Measurements from ENCODE around the gene DYRK1A.
"Not testable (repeated sequence)": the region's sequence is repeated elsewhere in the genome, so short reads cannot be mapped to it uniquely, and the experiment has no call there.

The DYRK1A gene

DNA sequence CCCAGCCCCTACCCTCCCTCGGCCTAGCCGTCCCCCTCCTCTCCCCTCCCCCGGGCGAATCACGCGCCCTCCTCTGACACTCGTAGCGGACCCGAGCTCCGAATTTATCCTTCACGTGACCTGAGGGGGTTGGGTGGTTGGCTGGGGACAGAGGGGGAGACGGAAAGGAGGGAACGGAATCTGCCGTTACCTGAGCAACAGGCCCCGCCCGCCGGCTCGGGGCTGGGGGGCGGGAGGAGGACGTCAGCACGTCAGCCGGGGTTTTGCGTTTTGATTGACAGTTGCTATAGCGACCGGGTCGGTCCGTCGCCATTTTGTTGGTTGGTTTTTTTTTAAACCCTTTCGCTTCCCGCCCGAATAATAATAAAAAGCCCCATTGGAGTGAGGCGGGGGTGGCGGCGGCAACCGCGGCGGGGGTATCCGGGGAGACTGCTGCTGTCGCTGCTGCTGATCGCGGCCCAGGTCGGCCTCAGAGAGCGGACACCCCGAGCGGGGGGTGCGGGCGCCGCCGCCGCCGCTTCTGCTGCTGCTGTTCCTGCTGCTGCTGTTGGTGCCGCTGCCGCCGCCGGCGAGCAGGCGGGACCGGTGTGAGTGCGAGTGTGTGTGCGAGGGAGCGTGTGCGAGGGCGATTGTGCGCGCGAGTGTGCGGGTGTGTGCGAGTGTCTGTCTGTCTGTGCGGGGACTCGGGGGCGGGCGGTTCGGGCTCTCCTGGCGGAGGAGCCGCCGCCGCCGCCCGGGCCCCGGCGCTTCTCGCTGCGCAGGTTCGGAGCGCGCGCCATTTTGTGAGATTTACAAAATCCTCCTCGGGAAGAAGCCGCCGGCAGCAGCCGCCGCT, at the start of gene DYRK1A:
DYRK1A (plus strand) TSS at position 292 of the 835 bp plus-strand sequence. CDS start 53,602 bp downstream, outside the sequence.
- in situ Hi-C loops (cut with MboI; ENCODE audit: low sequenced_read_pairs), result no loop called here

DNA sequence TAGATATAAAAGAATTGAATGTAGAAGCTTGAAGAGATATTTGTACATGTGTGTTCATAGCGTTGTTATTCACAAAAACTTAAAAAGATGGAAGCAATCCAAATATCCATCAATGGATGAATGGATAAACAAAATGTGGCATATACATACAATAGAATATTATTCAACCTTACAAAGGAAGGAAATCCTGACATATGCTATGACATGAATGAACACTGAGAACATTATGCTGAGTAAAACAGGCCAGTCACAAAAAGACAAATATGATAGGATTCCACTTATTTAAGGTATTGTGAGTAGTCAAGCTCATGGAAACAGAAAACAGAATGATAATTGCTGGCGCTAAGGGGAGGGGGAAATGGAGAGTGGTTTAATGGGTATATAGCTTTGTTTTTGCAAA, 47.0 kb upstream of the DYRK1A start:
- in situ Hi-C loops (cut with MboI; ENCODE audit: low sequenced_read_pairs), result no loop called here

DNA sequence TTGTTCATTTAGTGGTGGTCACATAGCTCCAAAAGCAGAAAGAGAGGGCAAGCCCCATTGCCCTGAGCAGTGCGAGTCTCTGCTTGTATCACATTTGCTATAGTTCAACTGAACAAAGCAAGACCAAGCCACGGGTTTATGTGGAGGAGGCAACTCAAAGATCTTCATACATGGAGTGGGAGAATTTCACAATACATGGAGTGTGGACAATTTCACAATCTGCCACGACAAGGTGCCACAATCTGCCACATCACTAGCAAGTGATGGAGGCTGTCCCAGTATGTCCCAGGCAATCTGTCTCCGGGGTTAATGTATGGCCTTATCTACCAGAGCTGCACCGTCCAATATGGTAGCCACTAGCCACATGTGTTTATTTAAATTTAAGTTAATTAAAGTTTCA, 44.5 kb upstream of the DYRK1A start:
- in situ Hi-C loops (cut with MboI; ENCODE audit: low sequenced_read_pairs), result no loop called here

DNA sequence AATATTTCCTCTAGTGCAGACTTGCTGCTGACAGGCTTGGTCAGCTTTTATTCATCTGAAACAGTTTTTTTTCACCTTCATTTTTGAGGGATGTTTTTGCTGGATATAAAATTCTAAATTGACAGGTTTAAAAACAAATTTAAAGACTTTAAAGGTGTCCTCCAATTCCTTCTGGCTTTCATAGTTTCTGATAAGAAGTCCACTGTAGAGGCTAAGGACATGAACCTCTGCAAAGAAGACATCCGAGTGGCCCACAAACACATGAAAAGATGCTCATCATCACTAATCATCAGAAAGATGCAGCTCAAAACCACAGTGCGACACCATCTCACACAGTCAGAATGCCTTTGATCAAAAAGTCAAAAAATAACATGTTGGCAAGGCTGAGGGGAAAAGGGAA, 42.0 kb upstream of the DYRK1A start:
- in situ Hi-C loops (cut with MboI; ENCODE audit: low sequenced_read_pairs), result no loop called here

DNA sequence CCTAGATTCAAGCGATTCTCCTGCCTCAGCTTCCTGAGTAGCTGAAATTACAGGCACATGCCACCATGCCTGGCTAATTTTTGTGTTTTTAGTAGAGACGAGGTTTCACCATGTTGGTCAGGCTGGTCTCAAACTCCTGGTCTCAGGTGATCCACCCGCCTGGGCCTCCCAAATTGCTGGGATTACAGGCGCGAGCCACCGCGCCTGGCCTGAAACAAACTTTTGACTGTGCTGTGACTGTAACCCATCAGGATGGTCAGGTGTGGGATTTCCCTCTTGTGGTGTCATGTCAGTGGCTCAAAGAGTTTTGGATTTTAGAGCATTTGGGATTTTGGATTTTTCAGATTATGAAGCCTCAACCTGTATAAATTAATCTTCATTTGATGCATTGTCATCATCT, 38.4 kb upstream of the DYRK1A start:
- in situ Hi-C loops (cut with MboI; ENCODE audit: low sequenced_read_pairs), result not testable (repeated sequence)

DNA sequence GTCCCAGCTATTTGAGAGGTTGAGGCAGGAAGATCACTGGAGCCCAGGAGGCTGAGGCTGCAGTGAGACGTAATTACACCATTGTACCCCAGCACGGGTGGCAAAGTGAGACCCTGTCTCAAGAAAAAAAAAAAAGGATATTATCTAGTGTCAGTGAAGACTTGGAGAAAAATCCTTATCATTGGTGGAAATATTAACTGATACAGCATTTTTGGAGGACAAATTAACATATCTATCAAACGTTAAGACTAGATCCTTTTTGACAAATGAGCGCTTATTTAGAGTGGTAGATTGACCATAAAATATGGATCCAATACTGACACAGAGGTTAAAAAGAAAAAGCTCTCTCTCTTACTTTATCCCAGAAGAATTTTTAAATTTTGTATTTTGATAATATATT, 35.2 kb upstream of the DYRK1A start:
- in situ Hi-C loops (cut with MboI; ENCODE audit: low sequenced_read_pairs), result no loop called here

DNA sequence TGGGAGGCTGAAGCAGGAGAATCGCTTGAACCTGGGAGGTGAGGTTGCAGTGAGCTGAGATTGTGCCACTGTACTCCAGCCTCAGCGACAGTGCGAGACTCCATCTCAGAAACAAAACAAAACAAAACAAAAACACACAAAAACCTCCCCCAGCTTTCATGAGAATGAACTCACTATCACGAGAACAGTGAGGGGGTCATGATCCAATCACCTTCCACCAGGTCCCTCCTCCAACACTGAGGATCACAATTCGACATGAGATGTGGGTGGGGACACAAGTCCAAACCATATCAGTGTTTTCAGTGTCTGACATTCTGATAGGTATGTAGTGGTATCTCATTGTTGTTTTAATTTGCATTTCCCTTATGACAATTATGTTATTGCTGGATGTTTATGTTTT, 31.5 kb upstream of the DYRK1A start:
- in situ Hi-C loops (cut with MboI; ENCODE audit: low sequenced_read_pairs), result no loop called here

DNA sequence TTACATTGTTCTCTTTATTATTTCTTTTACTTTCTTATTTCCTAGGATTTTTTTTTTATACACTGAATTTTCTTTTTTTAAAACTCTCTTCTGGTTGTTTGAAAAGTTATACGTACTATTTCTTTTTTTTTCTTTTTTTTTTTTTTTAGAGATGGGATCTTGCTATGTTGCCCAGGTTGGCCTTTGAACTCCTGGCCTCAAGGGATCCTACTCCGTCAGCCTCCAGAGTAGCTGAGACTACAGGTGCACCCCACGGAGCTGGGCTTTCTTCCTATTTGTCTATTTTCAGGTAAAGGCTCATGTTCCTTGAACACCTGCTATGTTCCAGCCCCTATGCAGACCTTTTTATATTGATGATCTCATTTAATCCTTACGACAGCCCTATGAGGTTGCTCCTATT, 29.4 kb upstream of the DYRK1A start:
- in situ Hi-C loops (cut with MboI; ENCODE audit: low sequenced_read_pairs), result no loop called here

DNA sequence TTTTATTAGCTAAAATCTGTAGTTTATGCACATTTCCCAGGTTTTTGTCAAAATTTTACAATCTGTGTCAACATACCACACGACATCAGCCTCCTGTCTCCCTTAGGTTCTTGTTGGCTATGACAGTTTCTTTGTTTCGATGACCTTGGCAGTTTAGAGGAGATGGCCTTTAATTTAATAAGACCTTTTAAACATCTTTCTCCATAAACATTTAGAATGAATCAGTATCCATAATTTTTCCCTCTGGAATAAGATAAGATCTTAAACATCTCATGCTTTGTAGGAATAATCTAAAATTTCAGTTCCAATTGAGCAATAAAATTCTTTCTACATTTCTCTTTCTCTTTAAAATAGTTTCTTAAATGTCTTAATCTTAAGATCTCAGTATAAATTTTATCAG, 28.7 kb upstream of the DYRK1A start:
- in situ Hi-C loops (cut with MboI; ENCODE audit: low sequenced_read_pairs), result no loop called here

DNA sequence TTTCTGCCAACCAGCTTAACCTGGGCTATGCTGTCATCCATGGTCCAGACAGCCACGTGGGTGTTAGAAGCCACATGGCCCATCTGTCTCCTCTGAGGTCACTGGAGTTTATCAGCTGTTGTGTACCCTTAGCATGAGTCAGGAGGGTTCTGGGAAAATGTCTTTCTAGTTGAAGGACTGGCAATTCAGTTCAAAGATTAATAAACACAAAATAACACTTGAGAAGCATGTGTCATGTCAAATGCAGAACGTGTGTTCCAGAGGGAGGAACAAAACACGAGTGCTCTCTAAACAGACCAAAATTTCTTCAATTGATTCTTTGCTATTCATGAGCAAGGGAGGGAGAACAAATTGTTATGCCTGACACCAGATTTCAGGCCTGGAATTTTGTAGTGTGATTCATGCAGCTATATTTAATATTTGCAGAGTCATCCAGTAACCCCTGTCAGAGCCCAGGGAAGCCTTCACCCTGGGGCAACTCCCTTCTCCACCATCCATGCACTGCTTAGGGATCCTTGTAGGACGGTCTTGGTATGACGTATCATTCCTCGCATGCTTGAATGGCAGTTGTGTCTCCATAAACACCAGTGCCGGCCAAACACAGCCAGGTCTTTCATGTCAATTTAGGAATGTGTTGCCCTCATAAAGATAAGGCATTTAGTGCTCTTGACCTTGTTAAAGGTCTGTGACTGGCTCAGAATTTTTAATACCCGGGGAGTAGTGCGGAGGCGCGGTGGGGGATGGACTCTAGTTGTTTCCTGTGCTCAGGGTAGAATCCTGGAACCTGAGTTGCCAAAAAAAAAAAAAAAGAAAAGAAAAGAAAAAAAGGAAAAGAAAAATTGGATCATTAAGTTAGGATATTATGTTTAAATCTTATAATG, 27.7 kb upstream of the DYRK1A start:
- in situ Hi-C loops (cut with MboI; ENCODE audit: low sequenced_read_pairs), result no loop called here

DNA sequence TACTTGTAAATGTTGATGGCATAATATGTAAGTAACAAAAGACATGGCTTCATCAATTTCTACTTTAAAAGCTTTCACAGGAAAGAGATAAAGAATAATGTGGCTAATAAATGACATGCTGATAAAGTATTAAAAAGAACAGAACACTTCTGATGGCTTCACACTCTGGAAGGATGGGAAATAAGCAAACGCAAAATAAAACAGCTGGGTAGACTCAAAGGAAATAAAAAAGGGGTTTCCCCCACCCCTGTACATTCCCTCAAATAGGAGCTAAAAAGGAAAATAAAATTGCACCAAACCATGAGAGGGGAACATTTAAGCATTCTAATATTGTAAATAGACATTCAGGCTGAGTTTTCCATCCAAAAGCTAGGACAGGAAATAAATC, 27.0 kb upstream of the DYRK1A start:
- in situ Hi-C loops (cut with MboI; ENCODE audit: low sequenced_read_pairs), result no loop called here

DNA sequence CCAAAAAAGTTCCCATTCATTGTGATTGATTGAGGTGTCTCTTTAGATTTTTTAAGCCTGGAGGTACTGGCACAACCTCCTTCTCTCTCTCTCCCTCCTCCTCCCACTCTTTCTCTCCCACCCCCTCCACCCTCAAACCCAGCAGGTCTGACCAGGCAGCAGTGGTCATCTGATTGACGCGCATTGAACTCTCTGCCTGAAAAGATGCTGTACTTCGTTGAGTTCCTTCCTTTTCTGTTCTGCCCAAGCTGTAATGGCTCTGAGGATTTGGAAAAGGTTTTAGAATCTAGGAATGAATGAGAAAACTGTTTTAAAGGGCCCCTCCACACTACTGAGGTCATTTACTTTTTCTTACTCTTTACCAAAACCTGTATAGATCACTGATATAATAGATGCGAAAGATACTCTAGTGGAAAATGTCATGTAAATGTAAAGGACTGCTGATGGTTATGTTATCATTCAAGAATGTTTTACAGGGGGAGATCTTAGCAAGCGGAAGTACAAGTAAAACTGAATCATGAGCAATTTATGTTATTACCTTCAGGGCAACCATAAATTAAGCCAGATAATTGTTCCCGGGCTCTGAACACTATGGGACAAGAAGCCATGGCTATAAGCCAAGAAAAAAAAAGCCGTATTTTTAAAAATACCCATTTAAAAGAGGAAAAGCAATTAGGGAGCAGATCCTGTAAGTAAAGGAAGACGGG, 25.2 kb upstream of the DYRK1A start:
- in situ Hi-C loops (cut with MboI; ENCODE audit: low sequenced_read_pairs), result no loop called here

DNA sequence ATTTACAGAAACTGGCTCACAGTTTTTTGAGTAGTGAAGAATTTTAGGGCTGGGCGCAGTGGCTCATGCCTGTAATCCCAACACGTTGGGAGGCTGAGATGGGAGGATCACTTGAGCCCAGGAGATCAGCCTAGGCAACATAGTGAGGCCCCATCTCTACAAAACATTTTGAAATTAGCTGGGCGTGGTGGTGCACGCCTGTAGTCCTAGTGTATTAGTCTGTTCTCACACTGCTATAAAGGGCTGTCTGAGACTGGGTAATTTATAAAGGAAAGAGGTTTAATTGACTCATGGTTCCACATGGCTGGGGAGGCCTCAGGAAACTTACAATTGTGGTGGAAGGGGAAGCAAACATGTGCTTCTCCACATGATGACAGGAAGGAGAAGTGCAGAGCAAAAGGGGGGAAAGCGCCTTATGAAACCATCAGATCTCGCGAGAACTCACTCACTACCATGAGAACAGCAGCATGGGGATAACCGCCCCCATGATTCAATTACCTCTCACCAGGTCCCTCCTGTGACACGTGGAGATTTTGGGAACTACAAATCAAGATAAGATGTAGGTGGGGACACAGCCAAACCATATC, 24.4 kb upstream of the DYRK1A start:
- in situ Hi-C loops (cut with MboI; ENCODE audit: low sequenced_read_pairs), result no loop called here

DNA sequence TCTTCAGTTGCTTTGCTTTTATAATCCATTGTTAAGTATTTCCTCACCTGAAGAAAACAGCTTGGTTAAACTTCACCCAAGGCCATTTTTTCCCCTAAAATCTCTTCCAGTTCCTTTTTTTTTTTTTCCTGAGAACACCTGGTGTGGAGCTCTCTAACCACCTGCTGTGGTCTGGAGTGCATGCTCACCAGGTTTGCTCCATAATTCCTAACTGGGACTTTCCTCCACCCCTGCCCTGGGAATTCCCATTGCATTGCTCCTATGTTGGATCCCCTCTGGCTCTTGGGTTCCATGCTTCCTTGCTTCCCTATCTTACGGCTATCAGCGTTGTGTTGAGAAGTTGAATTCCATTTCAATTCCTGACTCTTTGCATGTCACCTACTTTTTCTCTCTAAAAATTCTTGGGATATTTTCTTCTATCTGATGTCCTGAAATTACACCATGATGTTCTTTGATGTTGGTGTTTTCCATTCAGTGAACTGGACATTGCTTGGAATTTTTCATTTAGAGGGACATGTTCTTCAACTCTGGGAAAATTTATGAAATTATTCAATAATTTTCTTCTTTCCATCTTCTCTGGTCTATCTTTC, 19.6 kb upstream of the DYRK1A start:
- in situ Hi-C loops (cut with MboI; ENCODE audit: low sequenced_read_pairs), result no loop called here

DNA sequence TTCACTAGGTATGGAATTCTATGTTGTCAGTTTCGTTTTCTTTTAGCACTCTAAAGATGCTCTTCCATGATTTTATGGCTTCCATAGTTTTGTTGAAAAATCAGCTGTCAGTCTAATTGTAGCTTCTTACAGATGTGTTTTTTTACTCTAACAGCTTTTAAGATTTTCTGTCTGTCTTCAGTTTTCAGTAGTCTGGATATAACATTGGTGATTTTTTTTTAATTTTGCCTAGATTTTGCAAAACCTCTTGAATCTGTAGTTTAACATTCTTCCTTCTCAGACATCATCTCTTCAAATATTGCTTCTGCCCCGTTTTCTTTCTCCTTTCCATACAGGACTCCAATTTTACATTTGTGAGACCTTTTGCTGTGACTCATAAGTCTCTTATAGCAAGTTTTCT, 17.9 kb upstream of the DYRK1A start:
- in situ Hi-C loops (cut with MboI; ENCODE audit: low sequenced_read_pairs), result no loop called here

DNA sequence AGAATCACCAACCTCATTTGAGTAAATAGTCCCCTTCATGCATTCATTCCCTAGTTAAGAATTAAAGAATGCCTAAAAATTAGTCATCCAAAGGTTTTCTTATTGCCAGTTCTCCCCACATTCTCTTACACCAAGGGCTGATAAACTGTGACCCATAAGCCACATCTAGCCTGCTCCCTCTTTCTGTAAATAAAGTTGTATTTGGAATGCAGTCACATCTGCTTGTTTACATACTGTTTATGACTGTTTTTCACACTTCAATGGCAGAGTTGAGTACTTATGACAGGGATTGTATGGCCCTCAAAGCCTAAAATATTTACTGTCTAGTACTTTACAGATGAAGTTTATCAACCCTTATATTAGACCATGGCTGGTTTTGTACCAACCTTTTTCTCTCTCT, 16.1 kb upstream of the DYRK1A start:
- in situ Hi-C loops (cut with MboI; ENCODE audit: low sequenced_read_pairs), result no loop called here

DNA sequence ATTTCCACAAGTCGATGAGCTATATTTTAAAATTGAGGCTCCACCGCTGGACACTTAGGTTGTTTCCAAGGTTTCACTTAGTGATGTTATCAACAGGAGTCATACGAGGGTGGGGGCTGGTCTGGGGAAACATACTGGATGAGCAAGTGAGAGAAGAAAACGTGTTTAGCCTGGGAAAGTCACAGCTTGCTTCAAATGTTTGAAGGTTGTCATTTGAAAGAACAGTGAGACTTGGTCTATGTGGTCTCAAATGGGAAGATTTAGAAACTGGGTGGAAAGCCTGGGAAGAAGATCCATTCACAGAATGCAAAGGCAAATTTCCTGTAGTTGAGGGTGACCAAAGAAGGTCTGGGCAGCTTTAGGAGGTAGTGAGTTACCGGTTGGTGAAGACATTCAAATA, 9.9 kb upstream of the DYRK1A start:
- in situ Hi-C loops (cut with MboI; ENCODE audit: low sequenced_read_pairs), result no loop called here

DNA sequence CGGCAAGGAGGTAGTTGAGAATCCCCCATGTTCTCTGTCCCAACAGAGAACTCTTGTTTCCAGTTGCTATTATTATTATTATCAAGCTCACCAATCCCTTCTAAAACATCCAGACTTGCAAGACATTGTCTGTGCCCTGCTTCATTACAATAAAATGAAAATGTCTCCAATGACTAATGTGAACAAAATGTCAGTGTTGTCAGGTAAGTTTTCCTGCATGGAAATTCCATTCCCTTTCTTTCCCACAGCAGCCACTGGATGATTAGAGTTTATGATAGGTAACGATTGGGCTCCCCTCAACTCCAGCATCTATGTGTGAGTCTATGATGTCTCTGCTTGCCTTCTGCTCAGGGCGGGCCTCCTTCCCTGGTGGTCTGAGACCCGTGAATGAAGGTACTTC, 8.9 kb upstream of the DYRK1A start:
- in situ Hi-C loops (cut with MboI; ENCODE audit: low sequenced_read_pairs), result no loop called here

DNA sequence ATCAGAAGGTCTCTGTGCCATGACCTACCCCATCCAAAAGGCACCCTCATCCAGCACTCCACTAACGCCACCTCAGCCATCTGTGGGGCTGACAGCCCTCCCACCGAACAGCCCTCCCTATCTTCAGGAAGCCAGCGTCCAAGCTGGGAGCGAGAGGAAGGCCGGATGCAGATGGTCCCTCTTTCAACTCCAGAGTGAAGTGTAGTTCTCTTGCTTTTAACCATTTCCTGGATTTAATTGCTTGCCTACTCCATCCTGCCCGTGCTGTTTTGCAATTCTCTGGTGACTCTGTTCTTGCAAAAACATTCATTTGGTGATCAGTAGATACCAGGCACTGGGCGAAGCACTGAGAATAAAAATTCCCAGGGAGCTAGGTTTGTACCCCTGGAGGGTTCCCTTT, 8.2 kb upstream of the DYRK1A start:
- in situ Hi-C loops (cut with MboI; ENCODE audit: low sequenced_read_pairs), result no loop called here

DNA sequence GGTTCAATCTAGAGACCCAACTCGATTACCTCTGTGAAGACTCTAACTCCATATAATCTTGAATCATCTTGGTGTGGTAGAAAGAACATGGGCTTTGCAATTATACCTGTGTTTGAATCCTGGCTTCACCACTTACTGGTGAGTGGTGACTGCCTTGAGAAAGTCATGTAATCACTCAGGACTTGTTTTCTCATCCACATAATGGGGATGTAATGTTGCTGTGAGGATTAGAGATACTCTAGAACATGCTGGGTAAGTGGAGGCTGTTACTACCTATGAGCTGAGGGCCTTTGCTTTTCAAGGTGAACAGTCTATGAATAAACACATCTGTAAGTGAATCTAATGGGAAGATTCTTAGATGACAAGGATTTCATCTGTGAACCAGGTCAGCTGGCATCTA, 2.6 kb upstream of the DYRK1A start:
- in situ Hi-C loops (cut with MboI; ENCODE audit: low sequenced_read_pairs), result no loop called here

DNA sequence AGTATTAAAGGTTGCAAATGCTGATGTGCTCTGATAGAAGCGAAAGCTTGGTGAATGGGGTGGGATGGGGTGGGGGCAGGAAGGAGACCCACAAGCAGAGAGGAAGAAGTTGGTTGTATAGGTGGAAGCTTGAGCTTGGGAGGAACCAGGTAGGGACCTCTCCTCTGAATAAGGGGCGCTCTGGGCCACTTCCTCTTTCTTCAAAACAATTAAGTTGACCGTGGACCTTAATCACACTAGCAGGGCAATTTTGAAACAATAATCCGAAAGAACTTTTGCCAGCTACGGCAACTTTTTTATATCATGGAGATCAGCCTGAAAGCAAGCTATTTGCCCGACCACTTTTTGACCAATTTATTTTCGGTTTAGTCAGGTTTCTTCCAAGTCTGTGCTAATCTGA, 1.9 kb upstream of the DYRK1A start:
- in situ Hi-C loops (cut with MboI; ENCODE audit: low sequenced_read_pairs), result no loop called here

All from HL-60/S4 (cell line).